GM21619 (cell line): ENCODE results near the gene ANGPTL4.

Source experiments
- ATAC-seq: cut with Tn5 transposase; IDR thresholded peaks from one replicate; pipeline ENCODE4 v1.9.1; 2021; ENCODE audit not compliant: unreplicated experiment

The ANGPTL4 gene

DNA sequence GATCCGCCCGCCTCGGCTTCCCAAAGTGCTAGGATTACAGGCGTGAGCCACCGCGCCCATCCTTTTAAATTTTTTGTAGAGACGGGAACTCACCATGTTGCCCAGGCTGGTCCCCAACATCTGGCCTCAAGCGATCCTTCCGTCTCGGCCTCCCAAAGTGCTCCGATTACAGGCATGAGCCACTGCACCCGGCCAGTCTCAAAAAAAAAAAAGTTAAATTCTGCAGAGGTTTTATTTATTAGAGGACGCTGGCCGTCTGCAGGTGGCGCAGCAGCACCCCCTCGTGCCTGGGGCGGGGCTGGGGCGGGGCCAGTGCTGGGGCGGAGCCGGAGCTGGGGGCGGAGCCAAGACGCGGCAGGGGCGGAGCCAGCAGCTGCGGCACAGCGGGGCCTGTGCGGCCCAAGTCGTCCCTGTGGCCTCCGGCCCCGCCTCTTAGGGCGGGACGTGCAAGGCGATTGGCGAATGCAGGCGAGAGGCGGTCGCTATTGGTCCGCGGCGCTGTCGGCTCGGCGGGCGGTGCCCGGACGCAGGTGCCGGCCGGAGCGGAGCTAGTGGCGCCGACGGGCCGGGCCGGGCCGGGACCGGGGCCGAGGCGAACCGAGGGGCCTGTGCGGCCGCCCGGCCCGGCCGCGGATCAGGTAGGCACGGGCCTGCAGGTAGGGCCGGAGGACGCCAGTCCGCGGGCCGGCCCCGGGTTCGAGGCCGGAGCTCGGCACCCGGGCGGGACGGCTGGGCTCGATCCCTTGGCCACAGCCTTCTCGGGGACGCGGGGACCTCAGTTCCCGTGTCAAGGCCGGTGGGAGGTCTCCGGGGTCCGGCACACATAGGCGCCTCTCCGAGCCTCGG, 49.1 kb downstream of the ANGPTL4 start, which contains the start of gene MARCHF2:
Gene MARCHF2, plus strand, starts transcription at position 523 of the 846 bp plus-strand sequence. CDS start 8,536 bp downstream, outside the sequence.
- peak; percentile 99 for ATAC-seq

DNA sequence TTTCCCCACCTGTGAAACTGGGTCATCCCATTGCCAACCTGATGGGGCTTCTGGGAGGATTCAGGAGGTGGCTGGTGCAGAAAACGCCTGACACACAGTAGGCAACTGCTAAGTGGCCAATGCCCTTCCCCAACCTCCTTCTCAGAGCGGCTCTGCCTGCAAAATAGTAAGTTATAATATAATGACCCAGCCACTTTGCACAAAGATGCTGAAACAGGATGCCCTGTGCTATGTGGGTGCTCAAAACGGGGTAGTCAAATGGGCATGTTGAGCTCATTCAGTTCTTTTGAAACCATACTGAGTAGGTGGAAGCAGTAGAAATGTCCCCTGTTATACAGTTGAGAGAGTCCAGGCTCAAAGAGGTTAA, 49.7 kb downstream of the ANGPTL4 start:
- no peak for ATAC-seq

DNA sequence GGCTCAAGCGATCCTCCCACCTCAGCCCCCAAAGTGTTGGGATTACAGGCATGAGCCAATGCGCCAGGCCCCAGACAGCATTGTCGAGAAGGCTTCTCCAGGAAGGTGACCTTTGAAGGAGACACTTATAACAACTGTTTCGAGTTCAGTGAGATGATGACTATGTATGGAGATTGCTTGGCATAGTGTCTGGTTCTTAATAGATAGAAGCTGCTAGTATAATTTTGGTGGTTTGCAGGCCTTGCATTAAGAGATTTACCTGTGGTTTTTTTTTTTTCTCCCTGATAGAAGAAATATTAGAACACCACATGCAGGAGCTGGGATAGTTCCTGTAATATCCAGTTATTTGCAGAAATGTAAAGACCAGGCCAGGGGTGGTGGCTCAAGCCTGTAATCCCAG, 52.8 kb downstream of the ANGPTL4 start:
- ATAC-seq = no peak

GRCh38 chr19:8421484-8422461, 57.8 kb downstream of the ANGPTL4 start:
- no peak for ATAC-seq

- ATAC-seq = no peak
Measured at GRCh38 chr19:8423817-8424223, 59.9 kb downstream of the ANGPTL4 start.
